CD8-positive, alpha-beta memory T cell (primary cell): Measurements from ENCODE around the gene GRID2. TPM values are rescaled to one million over a fixed set of nuclear protein-coding genes. Genes with fewer than 3 reads are reported as not detected.

Experiments used
- CTCF ChIA-PET: fragments of 350-600 bp; sonication (Branson Sonifier 250); formaldehyde crosslinking; loops from one replicate; lab custom pipeline; 2021; ENCODE audit warnings: antibody characterized with exemption; lab: Charles Lee
- POLR2A ChIA-PET: fragments of 350-600 bp; sonication (Branson Sonifier 250); formaldehyde crosslinking; loops from one replicate; lab custom pipeline; 2021; ENCODE audit warnings: antibody characterized with exemption; lab: Charles Lee
- DNase-seq, 5 donors: peaks; one replicate each; pipeline versions ENCODE4 v3.0.0 to v3.0.0-alpha.2; 2020 to 2022; ENCODE audit warnings: mixed read lengths in 1 of 5
- H3K27ac ChIP-seq: one replicate; pipeline ENCODE4 v1.7.0; 2013; ENCODE audit warnings: low read depth, mild to moderate bottlenecking, low read length, moderate library complexity
- H3K27me3 ChIP-seq: 2 replicates; pipeline ENCODE4 v1.7.0; 2013; ENCODE audit warnings: low read length, mild to moderate bottlenecking; ENCODE audit not compliant: insufficient read depth, poor library complexity, severe bottlenecking
- H3K36me3 ChIP-seq: 2 replicates; pipeline ENCODE4 v1.7.0; 2013; ENCODE audit warnings: mild to moderate bottlenecking, low read length, moderate library complexity; ENCODE audit not compliant: insufficient read depth
- H3K4me1 ChIP-seq: 2 replicates; pipeline ENCODE4 v1.7.0; 2013; ENCODE audit warnings: mild to moderate bottlenecking, low read length, moderate library complexity; ENCODE audit not compliant: insufficient read depth
- H3K4me3 ChIP-seq: 2 replicates; pipeline ENCODE4 v1.7.0; 2013; ENCODE audit warnings: mild to moderate bottlenecking, low read length
- H3K9me3 ChIP-seq: 2 replicates; pipeline ENCODE4 v1.7.0; 2013; ENCODE audit warnings: mild to moderate bottlenecking, low read length
- H3K27ac Mint-ChIP-seq, 8 donors: one replicate each; pipeline ENCODE4 v1.8.0; 2020 to 2021; ENCODE audit warnings: mixed read lengths in 8 of 8, mild to moderate bottlenecking in 6 of 8, inconsistent platforms in 3 of 8, moderate library complexity in 3 of 8
- H3K27me3 Mint-ChIP-seq, 2 donors: one replicate each; pipeline ENCODE4 v1.8.0; 2020 to 2021; ENCODE audit warnings: mixed read lengths in 2 of 2, mild to moderate bottlenecking in 1 of 2, moderate library complexity in 1 of 2
- H3K36me3 Mint-ChIP-seq, 3 donors: one replicate each; pipeline ENCODE4 v1.8.0; 2020 to 2021; ENCODE audit warnings: mixed read lengths in 3 of 3, inconsistent platforms in 1 of 3, mild to moderate bottlenecking in 1 of 3
- H3K4me1 Mint-ChIP-seq, 3 donors: one replicate each; pipeline ENCODE4 v1.8.0; 2020 to 2021; ENCODE audit warnings: mixed read lengths in 3 of 3, inconsistent platforms in 1 of 3, mild to moderate bottlenecking in 1 of 3
- H3K4me3 Mint-ChIP-seq, 7 donors: one replicate each; pipeline ENCODE4 v1.8.0; 2020 to 2021; ENCODE audit warnings: mixed read lengths in 7 of 7, mild to moderate bottlenecking in 6 of 7, moderate library complexity in 4 of 7, inconsistent platforms in 2 of 7
- H3K9me3 Mint-ChIP-seq, 5 donors: one replicate each; pipeline ENCODE4 v1.8.0; 2020 to 2022; ENCODE audit warnings: mixed read lengths in 5 of 5, mild to moderate bottlenecking in 3 of 5, moderate library complexity in 2 of 5, inconsistent platforms in 1 of 5
- polyA plus RNA-seq: library from polyadenylated mRNA; unstranded; fragments of 300-500 nt; fragmentation: Illumina TruSeq; gene quantifications from one replicate; pipeline ENCODE4 v1.2.3, GENCODE V29; 2021
- total RNA-seq, 2 experiments: library from RNA; stranded (reverse); gene quantifications; one replicate each; pipeline ENCODE4 v1.2.3, GENCODE V29; 2021

Gene GRID2
- total and polyA plus RNA-seq, 3 experiments from 2014 or later, result not detected

GRCh38 chr4:92961881-92962280 lies 658.1 kb downstream of the GRID2 start:
- no peaks in the 10 kb centered on the region for H3K4me1 Mint-ChIP-seq
- CTCF ChIA-PET, result no interaction called here
- H3K4me3 Mint-ChIP-seq, result no peak overlapping the region

GRCh38 chr4:92962831-92963230 lies 659.1 kb downstream of the GRID2 start:
- peaks cover 6 to 30% (median 19%) of the 10 kb centered on the region in 5 donors for H3K9me3 Mint-ChIP-seq

More at GRCh38 chr4:92961881-92962280, 658.1 kb downstream of the GRID2 start:
- Histone ChIP-seq H3K4me1 (no peaks in the 10 kb centered on the region), H3K27me3 (no peaks in the 10 kb centered on the region), H3K9me3 (no peaks in the 10 kb centered on the region), H3K27ac (no peak overlapping the region), H3K36me3 (no peaks in the 10 kb centered on the region), H3K4me3 (no peak overlapping the region)
- Mint-ChIP-seq H3K9me3 (peaks cover 6 to 32% (median 23%) of the 10 kb centered on the region in 5 donors), H3K27me3 (no peaks in the 10 kb centered on the region), H3K36me3 (no peaks in the 10 kb centered on the region), H3K27ac (no peak overlapping the region)
- no peak for DNase-seq
- POLR2A ChIA-PET, result no interaction called here

GRCh38 chr4:92968556-92968955 lies 664.8 kb downstream of the GRID2 start:
- H3K27ac Mint-ChIP-seq, result no peak overlapping the region
- CTCF ChIA-PET, result no interaction called here

More at GRCh38 chr4:92962831-92963230, 659.1 kb downstream of the GRID2 start:
- Histone ChIP-seq H3K9me3 (no peaks in the 10 kb centered on the region), H3K36me3 (no peaks in the 10 kb centered on the region), H3K27me3 (no peaks in the 10 kb centered on the region), H3K4me3 (no peak overlapping the region), H3K4me1 (no peaks in the 10 kb centered on the region), H3K27ac (no peak overlapping the region)
- H3K4me3 Mint-ChIP-seq, result no peak overlapping the region
- DNase-seq, result no peak
- H3K27ac Mint-ChIP-seq, result no peak overlapping the region
- H3K4me1 Mint-ChIP-seq, result no peaks in the 10 kb centered on the region
- POLR2A ChIA-PET, result no interaction called here
- no peaks in the 10 kb centered on the region for H3K36me3 Mint-ChIP-seq
- no peaks in the 10 kb centered on the region for H3K27me3 Mint-ChIP-seq
- CTCF ChIA-PET, result no interaction called here

GRCh38 chr4:92968996-92969395 lies 665.2 kb downstream of the GRID2 start:
- ChIA-PET POLR2A (no interaction called here), CTCF (no interaction called here)
- Histone ChIP-seq H3K27ac (no peak overlapping the region), H3K4me1 (no peaks in the 10 kb centered on the region), H3K36me3 (no peaks in the 10 kb centered on the region), H3K4me3 (no peak overlapping the region), H3K27me3 (no peaks in the 10 kb centered on the region), H3K9me3 (no peaks in the 10 kb centered on the region)
- Mint-ChIP-seq H3K27me3 (no peaks in the 10 kb centered on the region), H3K9me3 (peaks cover 0 to 25% (median 11%) of the 10 kb centered on the region in 5 donors), H3K4me1 (no peaks in the 10 kb centered on the region), H3K4me3 (no peak overlapping the region), H3K36me3 (no peaks in the 10 kb centered on the region), H3K27ac (no peak overlapping the region)
- no peak for DNase-seq

More at GRCh38 chr4:92968556-92968955, 664.8 kb downstream of the GRID2 start:
- H3K27ac ChIP-seq, result no peak overlapping the region
- H3K4me1 Mint-ChIP-seq, result no peaks in the 10 kb centered on the region
- no peak overlapping the region for H3K4me3 Mint-ChIP-seq
- no peak for DNase-seq
- H3K9me3 Mint-ChIP-seq, result peaks cover 0 to 25% (median 8%) of the 10 kb centered on the region in 5 donors
- no peaks in the 10 kb centered on the region for H3K9me3 ChIP-seq
- H3K36me3 ChIP-seq, result no peaks in the 10 kb centered on the region
- no peak overlapping the region for H3K4me3 ChIP-seq
- no peaks in the 10 kb centered on the region for H3K36me3 Mint-ChIP-seq
- POLR2A ChIA-PET, result no interaction called here
- no peaks in the 10 kb centered on the region for H3K27me3 ChIP-seq
- no peaks in the 10 kb centered on the region for H3K27me3 Mint-ChIP-seq
- H3K4me1 ChIP-seq, result no peaks in the 10 kb centered on the region

GRCh38 chr4:92969650-92970379 lies 666.0 kb downstream of the GRID2 start:
- H3K36me3 Mint-ChIP-seq, result no peaks in the 10 kb centered on the region
- DNase-seq, result no peak
- H3K9me3 Mint-ChIP-seq, result peaks cover 0 to 25% (median 7%) of the 10 kb centered on the region in 5 donors
- CTCF ChIA-PET, result no interaction called here
- no peak overlapping the region for H3K4me3 Mint-ChIP-seq
- Histone ChIP-seq H3K9me3 (no peaks in the 10 kb centered on the region), H3K27me3 (no peaks in the 10 kb centered on the region), H3K27ac (no peak overlapping the region), H3K36me3 (no peaks in the 10 kb centered on the region), H3K4me1 (no peaks in the 10 kb centered on the region), H3K4me3 (no peak overlapping the region)
- H3K27me3 Mint-ChIP-seq, result no peaks in the 10 kb centered on the region
- H3K4me1 Mint-ChIP-seq, result no peaks in the 10 kb centered on the region
- H3K27ac Mint-ChIP-seq, result no peak overlapping the region
- POLR2A ChIA-PET, result no interaction called here

- no peaks in the 10 kb centered on the region for H3K27me3 Mint-ChIP-seq
- Histone ChIP-seq H3K9me3 (no peaks in the 10 kb centered on the region), H3K27ac (no peak overlapping the region), H3K4me3 (no peak overlapping the region), H3K4me1 (no peaks in the 10 kb centered on the region), H3K27me3 (no peaks in the 10 kb centered on the region), H3K36me3 (no peaks in the 10 kb centered on the region)
- no peak for DNase-seq
- H3K4me1 Mint-ChIP-seq, result no peaks in the 10 kb centered on the region
- H3K9me3 Mint-ChIP-seq, result peaks cover 0 to 19% (median 4%) of the 10 kb centered on the region in 5 donors
- H3K27ac Mint-ChIP-seq, result no peak overlapping the region
- no peak overlapping the region for H3K4me3 Mint-ChIP-seq
- no peaks in the 10 kb centered on the region for H3K36me3 Mint-ChIP-seq
- ChIA-PET POLR2A (no interaction called here), CTCF (no interaction called here)
These were observed 667.2 kb downstream of the GRID2 start for GRCh38 chr4:92970996-92971395.

GRCh38 chr4:92988301-92988700 lies 684.5 kb downstream of the GRID2 start:
- Mint-ChIP-seq H3K4me1 (no peaks in the 10 kb centered on the region), H3K27me3 (no peaks in the 10 kb centered on the region), H3K9me3 (peaks cover 2 to 27% (median 7%) of the 10 kb centered on the region in 5 donors), H3K4me3 (no peak overlapping the region), H3K27ac (no peak overlapping the region), H3K36me3 (no peaks in the 10 kb centered on the region)
- H3K27me3 ChIP-seq, result no peaks in the 10 kb centered on the region
- no peak overlapping the region for H3K27ac ChIP-seq
- no peaks in the 10 kb centered on the region for H3K4me1 ChIP-seq
- no peak overlapping the region for H3K4me3 ChIP-seq
- H3K9me3 ChIP-seq, result no peaks in the 10 kb centered on the region
- H3K36me3 ChIP-seq, result no peaks in the 10 kb centered on the region
- POLR2A ChIA-PET, result no interaction called here
- no peak for DNase-seq
- CTCF ChIA-PET, result no interaction called here

- CTCF ChIA-PET, result no interaction called here
- H3K4me3 Mint-ChIP-seq, result no peak overlapping the region
- POLR2A ChIA-PET, result no interaction called here
- no peaks in the 10 kb centered on the region for H3K4me1 Mint-ChIP-seq
- H3K4me3 ChIP-seq, result no peak overlapping the region
- H3K36me3 Mint-ChIP-seq, result peaks cover 0 to 1% (median 0%) of the 10 kb centered on the region in 3 donors
- H3K36me3 ChIP-seq, result no peaks in the 10 kb centered on the region
- H3K27ac ChIP-seq, result no peak overlapping the region
- no peaks in the 10 kb centered on the region for H3K27me3 ChIP-seq
- peaks cover 2 to 15% (median 4%) of the 10 kb centered on the region in 5 donors for H3K9me3 Mint-ChIP-seq
- H3K27ac Mint-ChIP-seq, result no peak overlapping the region
- no peaks in the 10 kb centered on the region for H3K27me3 Mint-ChIP-seq
- H3K4me1 ChIP-seq, result no peaks in the 10 kb centered on the region
- no peak for DNase-seq
- no peaks in the 10 kb centered on the region for H3K9me3 ChIP-seq
These were observed 689.0 kb downstream of the GRID2 start for GRCh38 chr4:92992758-92993157.
